GM18867 (cell line): ENCODE data around the gene UBP1.
"Not testable (repeated sequence)": the region's sequence is repeated elsewhere in the genome, so short reads cannot be mapped to it uniquely, and the experiment has no call there.

Source experiments
- ATAC-seq: cut with Tn5 transposase; IDR thresholded peaks from one replicate; pipeline ENCODE4 v1.9.1; 2021; ENCODE audit warnings: mild to moderate bottlenecking, moderate library complexity; ENCODE audit not compliant: unreplicated experiment

The UBP1 gene

GRCh38 chr3:33440328-33441224, at the start of gene UBP1:
UBP1 (minus strand) TSS chr3:33440405; CDS start chr3:33439848, 557 bp downstream.
- peak; percentile 85 for ATAC-seq

GRCh38 chr3:33488683-33489082, 48.5 kb upstream of the UBP1 start:
- no peak for ATAC-seq

- ATAC-seq = no peak
Measured at GRCh38 chr3:33488246-33488645, 48.0 kb upstream of the UBP1 start.

- no peak for ATAC-seq
Measured at GRCh38 chr3:33482111-33482521, 41.9 kb upstream of the UBP1 start.

- no peak for ATAC-seq
Measured at GRCh38 chr3:33474896-33475295, 34.7 kb upstream of the UBP1 start.

- ATAC-seq = no peak
Measured at GRCh38 chr3:33473813-33474212, 33.6 kb upstream of the UBP1 start.

- ATAC-seq = no peak
Measured at GRCh38 chr3:33467786-33468185, 27.6 kb upstream of the UBP1 start.

GRCh38 chr3:33461097-33461496, 20.9 kb upstream of the UBP1 start:
- no peak for ATAC-seq

GRCh38 chr3:33459577-33459976, 19.4 kb upstream of the UBP1 start:
- not testable (repeated sequence) for ATAC-seq

GRCh38 chr3:33458446-33458845, 18.2 kb upstream of the UBP1 start:
- no peak for ATAC-seq

- no peak for ATAC-seq
Measured at GRCh38 chr3:33456756-33457155, 16.6 kb upstream of the UBP1 start.

GRCh38 chr3:33453331-33453761, 13.1 kb upstream of the UBP1 start:
- no peak for ATAC-seq

- not testable (repeated sequence) for ATAC-seq
Measured at GRCh38 chr3:33451994-33452393, 11.8 kb upstream of the UBP1 start.

- ATAC-seq = no peak
Measured at GRCh38 chr3:33447958-33448357, 7.8 kb upstream of the UBP1 start.

GRCh38 chr3:33447256-33447625, 7.0 kb upstream of the UBP1 start:
- not testable (repeated sequence) for ATAC-seq

GRCh38 chr3:33442190-33442589, 2.0 kb upstream of the UBP1 start:
- ATAC-seq = no peak

GRCh38 chr3:33441225-33441976, 1.2 kb upstream of the UBP1 start:
- ATAC-seq = peak; percentile 1

- peak; percentile 25 for ATAC-seq
Measured at GRCh38 chr3:33439546-33440327, 468 bp downstream of the UBP1 start.

- no peak for ATAC-seq
Measured at GRCh38 chr3:33438881-33439545, 1.2 kb downstream of the UBP1 start.

- no peak for ATAC-seq
Measured at GRCh38 chr3:33438284-33438668, 1.9 kb downstream of the UBP1 start.
